GM19193 (cell line): ENCODE results near the gene RMND5A.

Experiments
- POLR2A ChIP-seq: IDR thresholded peaks from 4 replicates; pipeline ENCODE4 v1.6.1; 2011; ENCODE audit not compliant: insufficient read depth, insufficient read length; ENCODE audit errors: extremely low read depth

The RMND5A gene

GRCh38 chr2:86807468-86808275, 87.6 kb downstream of the RMND5A start:
- no peak for TF ChIP-seq POLR2A

- TF ChIP-seq POLR2A = no peak
Measured at GRCh38 chr2:86808315-86809161, 88.4 kb downstream of the RMND5A start.

DNA sequence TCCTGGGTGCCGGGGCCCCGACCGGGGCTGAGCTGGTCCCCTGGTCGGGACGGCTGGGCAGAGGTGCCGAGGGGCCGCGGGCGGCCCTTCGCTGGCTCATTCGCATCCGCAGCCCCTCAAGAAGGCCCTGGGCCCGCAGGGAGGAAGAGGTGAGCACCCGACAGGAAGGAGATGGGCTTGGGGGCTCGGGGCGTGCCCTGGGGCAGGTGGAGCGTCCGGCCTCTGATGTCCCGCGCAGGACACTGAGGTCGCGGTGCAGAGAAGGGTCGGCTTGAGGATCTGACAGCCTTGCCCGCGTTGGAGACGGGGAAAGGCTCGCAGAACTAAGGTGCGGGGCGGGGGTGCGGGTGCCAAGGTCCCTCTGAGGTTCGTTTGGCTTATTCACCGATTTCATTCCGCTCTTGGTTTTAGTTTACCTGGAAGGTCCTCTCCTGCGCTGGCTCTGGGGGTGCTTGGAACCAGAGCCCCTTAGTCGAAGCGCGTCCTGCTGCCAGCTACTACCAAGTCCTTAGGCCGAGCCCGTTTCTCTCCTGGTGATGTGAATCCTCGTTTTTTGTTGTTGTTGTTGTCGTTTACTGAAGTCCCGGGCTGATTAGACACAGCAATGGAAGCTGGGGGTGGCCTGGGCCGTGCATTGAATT, 89.5 kb downstream of the RMND5A start:
- no peak for TF ChIP-seq POLR2A

DNA sequence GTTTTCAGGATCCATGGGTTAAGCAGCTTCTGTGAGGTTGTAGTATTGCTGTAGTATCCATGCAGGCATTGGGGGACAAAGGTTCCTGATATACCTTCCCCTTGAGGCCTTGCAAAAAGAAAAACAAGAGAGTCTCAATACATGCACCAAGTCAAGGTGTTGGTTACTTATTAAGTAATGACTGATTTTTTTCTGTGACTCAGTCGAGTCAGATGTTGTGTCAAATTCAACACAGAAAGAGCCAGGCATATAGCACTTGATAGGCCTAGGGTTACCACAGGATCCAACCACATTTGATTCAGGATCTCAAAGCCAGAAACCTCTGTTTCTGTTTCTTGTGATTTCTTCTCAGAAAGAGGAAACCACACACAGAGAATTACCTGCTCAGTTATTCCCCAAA, 95.5 kb downstream of the RMND5A start:
- TF ChIP-seq POLR2A = no peak

- no peak for TF ChIP-seq POLR2A
Measured at GRCh38 chr2:86818114-86818801, 98.2 kb downstream of the RMND5A start.

GRCh38 chr2:86818957-86819356, 98.9 kb downstream of the RMND5A start:
- no peak for TF ChIP-seq POLR2A

DNA sequence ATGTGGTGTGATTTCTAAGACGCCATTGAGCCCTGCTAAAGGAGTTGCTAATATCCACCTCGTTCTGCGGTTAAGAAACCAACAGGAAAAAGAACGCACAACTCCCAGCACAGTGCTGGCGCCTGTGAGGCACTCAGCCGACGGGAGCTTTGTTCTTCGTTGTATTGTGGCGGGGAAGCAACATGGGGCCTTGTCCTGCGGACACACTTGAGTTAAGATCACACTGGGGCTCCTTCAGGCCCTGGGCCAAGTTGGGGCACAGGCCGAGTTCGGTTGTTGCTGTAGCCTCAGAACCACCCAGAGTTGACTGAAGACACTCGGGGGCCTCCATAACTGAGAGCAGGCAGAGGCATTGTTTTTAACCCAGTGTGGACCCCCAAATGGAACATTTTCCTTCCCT, 101.2 kb downstream of the RMND5A start:
- no peak for TF ChIP-seq POLR2A

DNA sequence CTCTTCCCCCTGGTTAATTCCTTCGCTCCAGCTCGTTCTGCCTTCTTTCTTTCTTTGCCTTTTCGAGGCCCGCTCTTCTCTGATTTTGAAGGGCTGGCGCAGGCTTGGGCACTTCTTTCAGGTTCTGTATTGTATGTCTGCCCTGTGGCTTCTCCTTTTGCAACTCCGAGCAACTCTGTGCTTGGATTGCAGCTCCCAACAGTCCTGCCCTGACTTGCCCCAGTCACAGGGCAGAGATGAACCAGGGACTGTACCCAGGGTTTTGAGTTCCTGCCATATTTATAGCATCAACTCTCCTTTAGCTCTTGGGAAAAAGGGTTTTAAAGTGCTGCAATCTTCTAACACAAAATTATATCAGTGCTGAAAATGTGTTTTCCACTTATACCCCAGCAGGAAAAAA, 101.8 kb downstream of the RMND5A start:
- no peak for TF ChIP-seq POLR2A

DNA sequence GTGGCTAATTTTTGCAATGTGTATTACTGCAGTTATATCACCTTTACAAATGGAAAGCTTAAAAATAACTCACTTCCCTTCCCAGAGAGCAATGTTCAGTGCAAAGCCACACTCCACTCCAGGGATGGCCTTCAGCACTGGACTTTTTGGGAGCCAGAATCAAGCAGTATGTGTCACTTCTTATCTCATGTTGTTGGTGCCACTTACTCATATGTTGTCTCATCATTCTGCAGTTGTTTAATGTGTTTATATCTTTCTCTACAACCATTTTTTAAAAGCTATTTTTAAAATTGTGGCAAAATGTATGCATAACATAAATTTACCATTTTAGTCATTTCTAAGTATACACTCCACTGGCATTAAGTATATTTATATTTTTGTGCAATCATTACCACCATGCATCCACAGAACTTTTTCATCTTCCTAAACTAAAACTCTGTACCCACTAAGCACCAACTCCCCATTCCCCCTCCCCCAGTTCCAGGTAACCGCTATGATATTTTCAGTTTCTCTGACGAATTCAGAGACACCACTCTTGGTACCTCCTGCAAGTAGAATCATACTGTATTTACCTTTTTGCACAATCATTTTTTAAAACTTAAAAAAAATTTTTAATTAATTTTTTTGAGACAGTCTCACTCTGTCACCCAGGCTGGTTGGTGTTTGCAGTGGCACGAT, 102.7 kb downstream of the RMND5A start:
- no peak for TF ChIP-seq POLR2A

DNA sequence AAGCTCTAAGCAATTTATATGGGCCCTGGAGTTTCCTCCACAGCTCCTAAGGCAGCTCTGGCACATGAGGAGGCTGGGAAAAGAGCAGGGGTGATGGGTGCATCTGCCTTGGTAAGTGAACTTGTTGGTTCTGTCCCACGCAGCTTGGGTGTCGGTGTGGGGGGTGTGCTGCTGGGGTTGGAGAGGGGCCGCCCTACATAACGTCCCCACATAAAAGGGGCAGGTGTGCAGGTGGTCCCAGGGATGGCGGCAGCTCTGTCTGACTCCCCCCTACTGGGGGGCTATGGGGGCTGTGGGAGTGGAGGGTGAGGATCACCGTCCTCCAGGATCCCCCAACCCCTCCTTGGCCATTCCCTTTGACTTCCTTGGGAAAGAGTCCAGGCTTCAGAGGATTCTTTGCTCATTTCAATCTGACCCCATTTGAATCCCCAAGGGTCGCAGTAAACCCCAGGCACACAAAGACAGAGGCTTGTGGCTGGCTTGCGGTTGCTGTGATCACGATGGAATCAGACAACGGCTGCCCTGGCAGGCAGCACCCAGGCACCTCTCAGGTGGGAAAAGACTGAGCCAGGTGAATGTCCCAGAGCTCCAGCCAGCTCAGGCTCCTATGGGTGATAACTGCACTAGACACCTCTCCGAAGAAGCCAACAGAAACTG, 105.1 kb downstream of the RMND5A start:
- TF ChIP-seq POLR2A = no peak

DNA sequence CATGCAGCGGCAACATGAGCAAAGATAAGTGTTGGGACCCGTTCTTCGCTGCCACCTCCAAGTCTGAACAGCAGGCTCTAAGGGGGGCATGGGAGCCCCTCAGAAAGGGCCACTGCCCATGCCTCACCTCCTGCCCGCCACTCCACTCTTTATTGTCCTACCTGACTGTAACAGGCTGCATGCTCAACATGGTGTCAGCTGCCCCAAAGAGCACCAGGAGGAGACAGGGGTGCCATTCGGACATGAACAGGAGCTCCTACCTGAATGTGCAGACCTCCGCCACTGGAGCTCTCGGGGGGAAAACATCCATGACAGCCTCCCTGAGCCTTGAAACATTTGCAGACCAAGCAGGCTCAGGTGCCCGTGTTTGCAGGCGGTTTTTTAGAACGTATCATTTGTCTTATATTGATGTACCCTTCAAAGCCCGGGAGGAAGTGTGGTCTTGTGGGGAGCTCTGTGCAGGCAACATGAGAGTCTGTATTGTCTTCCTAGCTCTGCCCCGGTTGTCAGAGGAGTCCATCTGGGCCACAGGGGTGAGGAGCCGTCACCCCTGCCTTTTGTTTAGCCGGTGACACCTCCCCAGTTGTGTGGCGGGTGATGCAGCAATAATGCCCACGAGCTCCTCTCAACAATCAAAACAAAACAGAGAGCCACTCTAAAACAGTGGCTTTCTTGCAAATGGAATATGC, 105.7 kb downstream of the RMND5A start:
- no peak for TF ChIP-seq POLR2A

DNA sequence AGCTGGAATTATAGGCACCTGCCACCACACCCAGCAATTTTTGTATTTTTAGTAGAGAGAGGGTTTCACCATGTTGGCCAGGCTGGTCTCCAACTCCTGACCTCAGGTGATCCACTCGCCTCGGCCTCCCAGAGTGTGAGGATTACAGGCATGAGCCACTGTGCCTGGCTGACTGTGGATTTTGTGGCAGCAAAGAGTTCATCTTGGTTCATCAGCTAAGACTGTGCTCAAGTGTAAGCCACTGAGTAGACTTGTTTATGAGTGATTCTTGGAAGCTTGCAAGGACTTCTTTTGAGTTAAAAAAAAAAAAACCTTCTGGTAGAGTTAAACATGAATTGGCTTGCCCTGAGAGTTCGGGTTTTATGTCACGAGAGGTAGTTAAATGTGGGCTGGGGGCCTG, 106.9 kb downstream of the RMND5A start:
- no peak for TF ChIP-seq POLR2A
